Activated gamma-delta T cell (primary cell): Measurements from ENCODE around the gene DNAH6.
"Not testable (repeated sequence)": the region's sequence is repeated elsewhere in the genome, so short reads cannot be mapped to it uniquely, and the experiment has no call there.

Source experiments
- DNase-seq: peaks from one replicate; lab custom pipeline; 2025; lab: John Stamatoyannopoulos, UW

Gene DNAH6

DNA sequence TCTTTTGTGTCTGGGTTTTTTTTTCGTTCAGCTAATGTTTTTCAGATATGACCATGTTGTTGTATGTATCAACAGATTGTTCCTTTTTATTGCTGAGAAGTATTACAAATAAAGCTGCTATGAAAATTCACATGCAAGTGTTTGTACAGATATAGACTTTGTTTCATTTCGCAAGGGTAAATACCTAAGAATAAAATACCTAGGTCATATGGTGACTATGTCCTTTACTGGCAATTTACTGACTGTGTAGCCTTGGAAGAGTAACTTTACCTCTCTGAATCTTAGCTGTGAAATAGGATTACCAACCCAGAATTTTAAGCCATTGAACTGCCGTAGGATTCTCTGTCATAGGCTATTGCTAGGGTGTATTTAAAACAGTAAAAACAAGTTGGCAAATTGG is 19.0 kb upstream of the DNAH6 start:
- no peak for DNase-seq

DNA sequence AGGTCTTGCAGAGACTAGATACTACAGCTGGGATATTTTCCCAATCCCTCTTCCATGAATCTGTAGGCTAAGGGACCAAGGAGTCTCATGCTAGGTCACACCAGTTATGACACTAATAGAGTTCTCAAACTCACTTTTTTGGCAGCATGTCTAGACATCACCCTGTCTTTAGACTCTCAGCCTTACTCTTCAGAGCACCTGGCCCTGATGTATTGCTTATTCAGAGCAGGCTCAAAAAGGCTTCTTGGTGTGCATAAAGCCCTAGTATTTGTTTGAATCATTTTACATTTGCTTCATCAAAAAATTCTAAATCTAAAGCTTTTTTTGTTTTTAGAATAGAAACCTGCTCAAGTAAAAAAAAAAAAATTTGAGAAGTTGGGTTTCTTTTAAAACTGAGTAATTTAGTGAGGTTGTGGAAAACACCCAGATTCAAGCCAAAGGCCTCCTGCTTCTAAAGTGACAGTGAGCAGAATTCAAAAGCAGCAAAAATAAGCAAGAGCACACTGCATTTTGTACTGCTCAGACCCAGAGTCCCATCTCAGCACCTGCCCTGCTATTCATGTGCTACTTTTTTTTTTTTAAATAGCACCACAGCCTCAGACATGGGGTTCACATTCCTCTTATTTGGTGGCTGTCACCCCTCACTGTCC is 18.0 kb upstream of the DNAH6 start:
- no peak for DNase-seq

DNA sequence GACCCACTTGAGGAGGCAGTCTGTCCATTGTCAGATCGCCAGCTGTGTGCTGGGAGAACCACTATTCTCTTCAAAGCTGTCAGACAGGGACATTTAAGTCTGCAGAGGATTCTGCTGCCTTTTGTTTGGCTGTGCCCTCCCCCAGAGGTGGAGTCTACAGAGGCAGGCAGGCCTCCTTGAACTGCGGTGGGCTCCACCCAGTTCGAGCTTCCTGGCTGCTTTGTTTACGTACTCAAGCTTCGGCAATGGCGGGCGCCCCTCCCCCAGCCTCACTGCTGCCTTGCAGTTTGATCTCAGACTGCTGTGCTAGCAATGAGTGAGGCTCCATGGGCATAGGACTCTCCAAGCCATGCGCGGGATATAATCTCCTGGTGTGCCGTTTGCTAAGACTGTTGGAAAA is 5.3 kb upstream of the DNAH6 start:
- not testable (repeated sequence) for DNase-seq

DNA sequence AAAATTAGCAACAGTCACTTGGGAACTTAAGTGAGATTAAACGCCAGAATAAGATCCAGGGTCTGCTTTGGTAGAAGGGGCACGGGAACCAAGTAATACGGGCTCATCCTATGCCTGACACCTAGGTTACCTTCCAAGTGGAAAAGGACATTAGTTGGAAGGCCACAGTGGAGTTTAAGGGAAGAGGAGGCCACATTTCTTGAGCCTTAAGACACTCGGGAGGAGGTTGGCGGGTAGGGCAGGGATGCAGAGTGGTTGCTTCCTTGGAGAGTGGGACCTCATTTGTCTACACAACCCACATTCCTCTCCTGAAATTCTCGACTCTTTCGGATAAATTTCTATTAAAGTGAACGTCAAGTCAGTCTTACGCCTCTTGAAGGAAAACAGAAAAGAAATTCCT is 510 bp upstream of the DNAH6 start:
- no peak for DNase-seq

DNA sequence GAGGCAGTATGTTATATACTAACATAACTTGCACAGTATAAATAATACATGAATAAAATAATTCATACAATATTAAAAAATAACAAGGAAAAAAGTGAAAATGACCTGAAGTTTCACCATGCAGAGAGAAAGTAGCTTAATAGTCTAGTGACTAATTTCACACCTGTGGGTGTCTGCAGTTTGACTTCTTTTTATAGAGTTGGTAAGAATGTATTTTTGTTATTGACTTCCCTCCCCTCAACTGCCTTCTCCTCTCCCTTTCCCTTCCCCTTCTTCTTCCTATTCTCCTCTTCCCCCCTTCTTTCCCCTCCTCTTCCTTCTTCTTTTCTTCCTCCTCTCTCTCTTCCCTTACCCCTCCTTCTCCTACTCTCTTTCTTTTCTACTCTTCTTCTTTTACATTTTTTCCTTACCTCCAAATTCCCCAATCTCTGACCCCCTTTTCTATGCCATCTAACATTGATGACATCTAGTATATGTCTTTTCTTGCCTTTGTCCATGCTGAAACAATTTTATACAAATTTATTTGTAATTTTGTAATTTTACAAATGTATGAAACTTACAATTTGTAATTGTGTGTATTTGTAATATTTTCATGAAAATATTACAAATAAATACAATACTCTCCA is 3.1 kb downstream of the DNAH6 start:
- DNase-seq = no peak

DNA sequence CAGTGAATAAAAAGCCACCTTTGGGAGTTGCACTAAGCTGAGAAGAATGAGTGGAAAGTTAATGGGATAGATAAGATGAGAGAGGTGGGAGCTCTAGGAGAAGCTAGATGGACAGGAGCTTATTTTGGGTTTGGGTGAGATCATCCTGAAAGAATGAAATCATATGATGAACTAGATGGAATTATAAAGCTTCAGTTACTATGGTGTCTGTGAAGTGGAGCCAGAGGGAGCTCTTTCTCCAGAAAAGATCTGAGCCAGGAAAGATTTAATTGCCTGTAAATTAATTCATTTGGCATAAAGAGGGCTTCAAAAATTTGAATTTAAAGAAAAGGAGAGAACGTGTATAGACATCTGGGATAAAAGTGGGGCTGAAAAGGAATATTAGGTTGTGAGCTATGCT is 10.3 kb downstream of the DNAH6 start:
- no peak for DNase-seq

DNA sequence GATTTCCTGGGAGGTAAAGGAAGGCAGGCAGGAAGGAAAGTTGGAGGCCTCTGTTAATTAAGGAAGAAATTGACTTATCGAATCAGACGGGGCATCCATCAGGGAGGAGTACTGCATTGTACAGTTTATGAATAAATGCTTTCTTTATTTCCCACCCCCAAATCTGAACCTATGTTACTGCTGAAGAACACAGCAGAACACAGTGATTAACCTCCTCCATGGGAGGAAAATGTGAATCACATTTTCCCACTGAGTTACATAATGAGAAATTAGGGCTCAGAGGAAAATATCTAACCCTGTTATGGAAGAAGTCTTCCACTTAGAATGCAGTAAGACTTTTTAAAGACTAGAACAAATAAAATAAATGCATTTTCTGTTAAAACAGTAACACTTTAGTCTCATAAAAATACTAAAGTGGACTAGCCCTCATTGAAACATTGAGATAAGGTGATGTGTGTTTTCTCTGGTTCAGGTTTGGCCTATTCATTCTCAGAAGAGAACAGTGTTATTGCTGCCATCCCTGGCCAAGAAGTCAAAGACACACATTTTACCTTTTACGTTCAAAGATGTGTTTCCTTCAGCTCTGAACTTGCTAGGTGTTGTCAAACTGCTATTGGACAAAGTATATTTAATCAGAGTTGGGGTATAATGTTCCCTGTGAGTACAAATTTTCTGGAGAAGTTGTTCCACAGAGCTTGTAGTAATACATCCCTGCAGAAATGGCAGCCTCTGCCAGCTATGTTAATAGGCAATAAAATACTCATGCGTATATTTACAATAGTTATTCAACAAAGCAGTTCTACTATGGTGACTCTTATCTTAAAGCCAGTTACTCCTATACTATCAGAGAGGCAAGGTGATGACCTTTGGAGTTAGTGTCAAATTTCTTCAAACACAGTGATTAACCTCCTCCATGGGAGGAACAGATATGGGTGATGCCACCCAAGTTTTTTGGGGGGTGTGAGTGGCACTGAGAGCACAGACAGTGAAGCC is 11.1 kb downstream of the DNAH6 start:
- no peak for DNase-seq

DNA sequence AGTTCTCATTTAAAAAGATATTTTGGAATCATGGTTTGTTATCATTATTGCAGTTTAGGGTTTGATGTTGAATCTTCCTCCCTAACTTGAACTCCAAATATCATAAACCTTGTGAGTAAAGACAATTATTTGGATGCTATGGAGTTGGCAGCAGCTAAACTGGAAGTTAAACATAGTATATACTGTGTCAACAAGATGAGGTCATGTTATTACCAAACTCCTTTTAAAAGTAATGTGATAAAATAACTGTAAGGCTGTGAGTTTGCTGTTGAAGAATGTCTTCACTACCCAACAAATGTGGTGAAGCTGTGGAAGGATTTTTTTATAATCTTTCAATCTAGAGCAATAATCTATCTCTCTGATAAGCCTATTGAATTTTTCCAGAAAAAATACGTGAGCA is 16.0 kb downstream of the DNAH6 start:
- DNase-seq = no peak

DNA sequence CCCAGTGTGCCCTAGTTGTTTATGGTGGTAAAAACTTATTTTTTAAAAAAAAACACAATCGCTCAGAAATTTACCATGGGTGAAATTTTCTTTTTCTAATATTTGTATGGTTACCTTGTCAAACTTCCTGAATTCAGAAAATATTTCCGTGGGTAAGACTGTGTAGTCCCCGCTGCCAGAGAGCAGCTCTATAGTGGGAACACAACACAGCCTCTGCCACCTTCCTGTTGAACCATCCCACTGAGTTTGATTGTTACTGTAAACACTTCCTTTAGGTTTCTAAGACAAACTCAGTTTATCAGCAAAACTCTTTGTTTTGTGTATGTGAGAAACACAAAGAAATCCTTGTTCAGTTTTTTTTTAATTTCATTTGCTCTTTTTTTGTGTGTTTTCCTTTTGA is 17.9 kb downstream of the DNAH6 start:
- DNase-seq = no peak

DNA sequence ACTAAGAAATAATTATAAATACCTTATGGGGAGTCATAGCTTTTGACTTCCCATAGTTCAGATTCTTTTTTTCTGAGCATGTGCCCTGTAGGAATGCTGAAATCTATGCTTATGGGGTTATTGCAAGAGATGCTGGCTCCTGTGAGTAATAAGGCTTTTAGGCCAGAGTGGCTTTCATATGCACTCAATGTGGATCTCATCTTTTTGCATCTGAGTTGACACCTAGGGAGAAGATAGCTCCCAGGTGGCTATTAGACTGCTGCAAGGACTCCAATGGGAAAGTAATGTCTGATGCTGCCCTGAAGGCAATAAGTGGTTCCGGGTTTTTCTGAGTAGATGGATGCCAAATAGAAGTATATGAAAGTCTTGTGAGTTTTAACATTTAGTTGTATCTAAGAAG is 21.0 kb downstream of the DNAH6 start:
- DNase-seq = no peak

DNA sequence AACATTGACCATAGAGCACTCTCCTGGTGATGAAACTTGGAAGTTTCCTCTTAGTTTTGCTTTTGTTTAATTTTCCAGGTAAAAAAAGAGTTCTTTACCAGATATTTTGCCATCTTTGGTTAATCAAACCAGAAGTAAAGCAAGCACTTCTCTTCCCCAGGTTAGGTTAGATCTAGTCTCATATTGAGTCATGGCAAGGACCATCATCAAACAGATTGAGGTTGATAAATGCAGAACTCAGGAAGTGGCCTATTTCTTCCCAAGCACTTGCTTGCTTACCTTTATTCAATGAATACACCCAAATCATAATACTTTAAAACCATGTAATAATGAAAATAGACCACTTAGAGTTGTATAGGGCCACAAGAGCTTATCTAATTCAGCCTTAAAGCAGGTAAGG is 23.4 kb downstream of the DNAH6 start:
- no peak for DNase-seq

DNA sequence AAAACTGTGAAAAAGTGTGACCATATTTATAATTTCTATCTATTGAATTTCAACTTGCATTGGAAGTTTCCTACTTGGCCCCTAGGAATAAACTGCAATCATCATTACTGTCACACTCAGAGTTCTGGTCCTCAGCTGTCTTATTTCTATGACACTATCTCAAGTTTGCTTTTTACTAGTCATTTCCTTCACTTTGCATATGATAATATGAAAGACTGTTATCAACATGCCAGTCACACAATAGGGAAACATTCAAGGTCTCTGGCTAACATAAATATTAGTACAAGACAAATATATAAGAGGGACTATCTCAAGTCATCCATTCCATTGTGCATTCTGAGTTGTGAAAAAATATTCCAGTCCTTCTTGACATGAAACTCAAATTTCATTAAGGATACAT is 28.7 kb downstream of the DNAH6 start:
- no peak for DNase-seq

DNA sequence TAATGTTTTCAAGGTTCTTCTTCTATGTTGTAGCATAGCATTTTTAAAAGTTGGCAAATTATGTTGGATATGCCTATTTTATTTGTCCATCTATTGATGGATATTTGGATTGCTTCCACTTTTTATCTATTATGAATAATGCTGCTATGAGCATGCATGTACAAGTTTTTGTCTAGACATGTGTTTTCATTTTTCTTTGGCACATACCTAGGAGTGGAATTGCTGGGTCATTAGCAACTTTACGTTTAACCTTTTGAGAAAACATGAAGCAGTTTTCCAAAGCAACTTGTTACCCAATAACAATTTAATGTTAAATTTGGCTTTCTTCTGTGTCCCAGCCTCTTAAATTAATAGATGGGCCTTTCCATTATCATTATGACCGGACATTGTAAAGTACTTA is 30.3 kb downstream of the DNAH6 start:
- no peak for DNase-seq

DNA sequence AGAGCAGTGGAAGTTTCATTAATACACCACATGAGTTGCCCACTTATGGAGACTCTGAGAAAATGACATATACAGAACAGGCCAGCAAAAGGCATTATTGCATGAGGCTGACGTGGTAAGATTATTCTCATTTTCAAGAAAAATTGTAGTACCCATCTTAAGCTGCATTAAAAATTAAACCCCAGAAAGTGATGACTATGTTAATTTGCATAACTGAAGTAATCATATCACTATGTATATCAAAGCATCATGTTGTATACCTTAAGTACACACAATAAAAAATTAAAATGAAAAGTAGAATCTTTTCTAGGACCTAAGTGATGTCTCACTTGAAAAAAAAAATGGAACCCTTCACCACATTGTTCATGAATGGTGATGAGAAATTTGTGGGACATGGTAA is 32.0 kb downstream of the DNAH6 start:
- no peak for DNase-seq

DNA sequence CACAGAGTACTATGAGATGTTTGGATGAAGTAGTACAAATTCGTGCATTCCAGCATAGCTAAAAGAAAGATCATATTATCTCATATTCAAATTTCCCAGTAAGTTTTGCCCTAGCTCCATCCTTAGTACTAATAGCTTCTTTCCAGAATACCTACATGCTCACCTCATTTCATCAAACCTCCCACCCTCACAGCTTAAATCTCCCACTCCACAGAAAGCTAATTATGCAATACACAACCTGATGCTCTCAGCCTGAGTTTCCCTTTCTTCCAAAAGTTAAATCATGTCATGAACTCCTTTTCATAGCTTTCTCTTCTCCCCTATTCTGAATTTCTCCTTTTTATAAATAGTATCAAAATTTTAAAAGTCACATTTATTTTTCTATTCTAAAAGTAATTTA is 34.6 kb downstream of the DNAH6 start:
- DNase-seq = no peak

DNA sequence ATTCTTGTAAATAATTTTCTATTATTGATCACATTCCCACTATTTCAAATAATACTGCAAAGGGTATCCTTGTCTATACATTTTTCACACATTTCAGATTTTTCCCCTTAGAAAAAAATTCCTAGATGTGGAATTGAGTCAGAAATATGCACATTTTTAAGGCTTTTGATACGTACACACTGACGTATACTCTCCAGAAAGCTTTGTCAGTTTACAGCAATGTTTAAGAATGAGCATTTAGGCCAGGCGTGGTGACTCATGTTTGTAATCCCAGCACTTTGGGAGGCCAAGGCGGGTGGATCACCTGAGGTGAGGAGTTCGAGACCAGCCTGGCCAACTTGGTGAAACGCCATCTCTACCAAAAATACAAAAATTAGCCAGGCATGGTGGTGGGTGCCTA is 35.2 kb downstream of the DNAH6 start:
- not testable (repeated sequence) for DNase-seq

DNA sequence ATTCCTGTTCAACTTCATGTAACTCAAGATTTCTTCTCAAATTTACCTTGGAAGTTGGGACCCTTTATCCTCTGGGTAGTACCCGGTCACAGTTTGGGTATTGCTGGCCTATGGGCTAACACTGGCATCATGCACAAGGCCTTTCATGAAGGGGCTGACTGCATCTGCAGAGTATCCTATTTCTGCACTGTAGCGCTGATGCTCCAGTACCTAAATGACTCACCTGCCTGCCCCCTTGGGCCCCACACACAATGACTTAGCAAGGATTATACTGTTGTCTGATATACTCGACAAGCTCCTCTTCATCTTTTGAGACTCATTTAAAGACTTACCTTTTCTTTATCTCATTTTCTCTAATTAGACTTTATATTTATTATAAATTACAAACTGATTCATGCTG is 39.9 kb downstream of the DNAH6 start:
- DNase-seq = no peak

DNA sequence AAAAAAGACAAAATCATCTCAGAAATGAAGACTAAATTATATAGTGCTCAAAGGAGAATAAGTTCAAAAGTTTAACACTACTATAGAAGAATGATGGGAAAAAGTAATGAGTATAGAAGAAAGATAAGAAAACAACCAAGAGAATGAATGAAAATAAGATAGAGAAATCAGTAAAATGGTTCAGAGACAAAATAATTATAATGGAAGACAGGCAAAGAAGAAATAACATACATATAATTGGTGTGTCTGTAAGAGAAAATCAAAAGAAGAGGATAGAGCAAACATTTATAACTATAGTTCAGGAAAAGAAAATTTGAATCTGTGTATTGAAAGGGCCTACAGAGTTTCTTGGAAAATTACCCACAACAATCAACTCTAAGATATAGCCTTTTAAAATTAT is 43.5 kb downstream of the DNAH6 start:
- no peak for DNase-seq

DNA sequence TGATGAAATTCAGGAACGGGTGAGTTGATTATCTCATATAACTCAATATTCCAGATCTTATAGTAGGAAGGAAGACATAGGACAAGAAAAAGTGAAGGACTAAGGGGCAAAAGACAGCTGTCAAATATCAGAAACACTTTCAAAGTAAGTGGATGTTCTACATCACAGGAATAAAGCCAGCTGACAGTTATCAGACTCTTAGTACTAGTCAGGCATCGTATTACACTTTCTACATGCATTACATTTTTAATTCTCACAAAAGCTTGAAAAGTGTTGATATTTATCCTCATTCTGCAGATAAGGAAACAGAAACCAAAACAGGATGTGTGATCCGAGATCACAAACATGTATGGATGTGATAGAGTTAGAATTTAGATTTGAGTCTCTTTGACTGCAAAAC is 63.4 kb downstream of the DNAH6 start:
- DNase-seq = no peak

DNA sequence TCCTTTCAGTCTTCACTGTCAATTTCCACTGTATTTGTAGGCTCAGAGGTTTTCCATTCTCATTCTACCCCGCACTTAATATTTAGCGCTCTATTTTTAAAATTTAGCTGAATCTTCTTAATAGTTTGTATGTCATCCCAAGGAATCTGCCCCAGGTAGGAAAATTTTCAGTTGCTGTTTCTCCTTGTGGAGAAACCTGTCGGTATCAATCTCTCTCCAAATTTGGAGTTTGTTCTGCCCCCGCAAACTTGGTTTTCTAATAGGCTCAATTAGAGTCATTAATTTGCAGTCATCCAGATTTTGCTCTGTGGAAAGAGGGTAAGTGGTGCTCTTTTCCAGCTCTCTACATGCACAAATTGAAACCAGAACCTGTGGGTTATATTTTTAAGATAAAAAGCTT is 87.6 kb downstream of the DNAH6 start:
- no peak for DNase-seq

DNA sequence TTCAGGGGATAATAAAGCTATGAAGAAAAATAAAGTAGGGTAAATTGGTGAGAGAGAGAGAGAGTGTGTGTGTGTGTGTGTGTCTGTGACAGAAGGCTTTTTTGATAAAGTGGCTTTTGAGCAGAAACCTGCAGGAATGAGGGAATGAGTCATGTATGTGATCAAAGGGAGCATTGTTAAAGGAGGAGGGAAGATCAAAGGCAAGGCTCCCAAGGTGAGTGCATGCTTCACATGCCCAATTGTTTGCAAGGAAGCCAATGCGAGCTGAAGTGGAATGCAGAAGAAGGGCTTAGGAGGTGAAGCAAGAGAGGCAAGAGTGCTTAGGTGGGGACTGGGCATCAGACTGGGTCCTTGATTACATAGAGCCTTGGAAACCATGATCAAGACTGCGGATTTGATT is 96.8 kb downstream of the DNAH6 start:
- DNase-seq = no peak

DNA sequence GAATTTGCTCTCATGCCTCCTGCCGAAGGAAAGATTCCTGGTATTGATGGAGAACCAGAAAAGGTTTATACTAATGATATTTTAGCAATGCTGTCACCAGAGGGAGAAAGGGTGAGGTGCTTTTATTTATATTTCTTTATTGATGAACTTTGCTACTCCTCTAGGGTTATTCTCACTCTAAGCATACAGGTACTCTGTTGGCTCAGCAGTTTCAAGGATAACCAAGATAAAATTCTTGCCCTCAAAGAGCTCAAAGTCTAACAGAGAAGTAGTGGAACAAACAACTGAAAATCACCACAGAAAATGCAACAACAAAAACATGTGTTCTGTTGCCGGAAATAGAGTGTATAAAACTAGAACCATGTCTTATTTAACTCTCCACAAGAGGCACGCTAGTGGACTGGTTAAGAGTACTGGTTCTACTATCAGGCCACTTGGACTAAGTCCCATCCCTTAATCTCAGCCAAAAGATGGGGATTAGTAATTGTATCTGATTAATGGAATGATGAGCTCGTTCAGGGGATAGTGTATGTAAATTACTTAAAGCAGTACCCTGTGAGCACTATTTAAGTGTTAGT is 103.6 kb downstream of the DNAH6 start:
- no peak for DNase-seq

DNA sequence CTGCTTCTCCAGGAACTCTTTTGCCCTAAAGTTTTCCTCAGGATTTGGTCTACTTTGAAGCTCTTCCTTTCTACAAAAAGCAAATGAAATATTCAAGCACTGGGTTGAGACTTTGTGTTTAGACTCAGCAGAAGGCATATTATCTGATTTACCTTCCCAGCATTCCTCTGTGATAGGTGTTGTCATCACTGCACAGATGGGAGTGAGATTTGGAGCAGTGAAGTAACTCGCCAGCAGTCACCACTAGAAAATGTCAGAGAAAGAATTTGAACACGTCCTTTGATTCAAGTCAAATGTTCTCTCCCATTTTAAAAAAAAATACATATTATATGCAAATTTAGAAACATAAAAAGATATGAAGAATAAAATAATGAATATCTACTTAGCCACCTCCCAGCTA is 112.2 kb downstream of the DNAH6 start:
- no peak for DNase-seq
